ENCODE results near the gene TRMT112. TPM values are rescaled to one million over a fixed set of nuclear protein-coding genes. Genes with fewer than 3 reads are reported as not detected.
A peak's percentile ranks its signal among the peaks of the same experiment; 100 is the strongest.

Gene TRMT112
- total RNA-seq, 6 donors from 2014 or later: 110 to 215 (median 170) TPM

GRCh38 chr11:64290352-64291261, 26.8 kb downstream of the TRMT112 start:
- H3K4me3 ChIP-seq: no peak overlapping the region
- peaks cover 0 to 38% (median 23%) of the 10 kb centered on the region in 4 donors for H3K27me3 ChIP-seq
- peaks cover 23 to 35% (median 27%) of the 10 kb centered on the region in 4 donors for H3K4me1 ChIP-seq
- no peak overlapping the region for H3K27ac ChIP-seq
- TF ChIP-seq EP300 (IDR thresholded peaks at IDR 0.05) (no peak), CTCF (IDR thresholded peaks at IDR 0.05) (no peak), POLR2A (IDR thresholded peaks at IDR 0.05) (no peak), POLR2AphosphoS5 (IDR thresholded peaks at IDR 0.05) (no peak)
- DNase-seq: no peak
- 47 to 62% methylated on average over 7 to 8 of the region's 10 CpGs for WGBS, 2 donors
- H3K9me3 ChIP-seq: no peaks in the 10 kb centered on the region
- H3K36me3 ChIP-seq: no peaks in the 10 kb centered on the region
- no peak for ATAC-seq (ENCODE audit: low FRiP score in 2 of 2)

GRCh38 chr11:64289002-64289564, 28.3 kb downstream of the TRMT112 start:
- H3K9me3 ChIP-seq: no peaks in the 10 kb centered on the region
- 93 to 100% methylated on average over 1 to 13 of the region's 13 CpGs for WGBS, 2 donors
- no peak for ATAC-seq (ENCODE audit: low FRiP score in 2 of 2)

GRCh38 chr11:64288353-64288750, 29.0 kb downstream of the TRMT112 start:
- WGBS, 2 donors: 94 to 100% methylated on average over 4 to 9 of the region's 9 CpGs
- Histone ChIP-seq H3K9me3 (no peaks in the 10 kb centered on the region), H3K4me3 (no peak overlapping the region), H3K27me3 (peaks cover 0 to 27% (median 20%) of the 10 kb centered on the region in 4 donors), H3K36me3 (no peaks in the 10 kb centered on the region), H3K27ac (no peak overlapping the region), H3K4me1 (peaks cover 31 to 45% (median 35%) of the 10 kb centered on the region in 4 donors)
- DNase-seq (no peak), ATAC-seq (ENCODE audit: low FRiP score in 2 of 2) (no peak)
- TF ChIP-seq POLR2A (IDR thresholded peaks at IDR 0.05) (no peak), POLR2AphosphoS5 (IDR thresholded peaks at IDR 0.05) (no peak), CTCF (IDR thresholded peaks at IDR 0.05) (no peak), EP300 (IDR thresholded peaks at IDR 0.05) (no peak)

More at GRCh38 chr11:64289002-64289564, 28.3 kb downstream of the TRMT112 start:
- TF ChIP-seq EP300 (IDR thresholded peaks at IDR 0.05) (no peak), POLR2A (IDR thresholded peaks at IDR 0.05) (no peak), CTCF (IDR thresholded peaks at IDR 0.05) (no peak), POLR2AphosphoS5 (IDR thresholded peaks at IDR 0.05) (no peak)
- no peaks in the 10 kb centered on the region for H3K36me3 ChIP-seq
- no peak overlapping the region for H3K27ac ChIP-seq
- H3K27me3 ChIP-seq: peaks cover 0 to 32% (median 22%) of the 10 kb centered on the region in 4 donors
- H3K4me1 ChIP-seq: peaks cover 24 to 38% (median 28%) of the 10 kb centered on the region in 4 donors
- no peak overlapping the region for H3K4me3 ChIP-seq
- no peak for DNase-seq

- no peak overlapping the region for H3K4me3 ChIP-seq
- no peak for TF ChIP-seq EP300 (IDR thresholded peaks at IDR 0.05)
- no peak for TF ChIP-seq POLR2AphosphoS5 (IDR thresholded peaks at IDR 0.05)
- TF ChIP-seq POLR2A (IDR thresholded peaks at IDR 0.05): no peak
- no peak for TF ChIP-seq CTCF (IDR thresholded peaks at IDR 0.05)
- no peak overlapping the region for H3K27ac ChIP-seq
- peaks cover 0 to 22% (median 18%) of the 10 kb centered on the region in 4 donors for H3K27me3 ChIP-seq
- WGBS, 2 donors: 96 to 98% methylated on average over 16 to 28 of the region's 33 CpGs
- no peaks in the 10 kb centered on the region for H3K36me3 ChIP-seq
- no peaks in the 10 kb centered on the region for H3K9me3 ChIP-seq
- DNase-seq (peak in 1 of 2 donors; percentile 78), ATAC-seq (ENCODE audit: low FRiP score in 2 of 2) (no peak)
- peaks cover 33 to 49% (median 40%) of the 10 kb centered on the region in 4 donors for H3K4me1 ChIP-seq
Measured at GRCh38 chr11:64287676-64288352, 29.5 kb downstream of the TRMT112 start.

Measured in upper lobe of left lung (tissue), 6 donors.